ENCODE results near the gene KIRREL3.

KIRREL3 gene

GRCh38 chr11:126522606-126523005, 478.0 kb downstream of the KIRREL3 start:
- no peak for DNase-seq

DNA sequence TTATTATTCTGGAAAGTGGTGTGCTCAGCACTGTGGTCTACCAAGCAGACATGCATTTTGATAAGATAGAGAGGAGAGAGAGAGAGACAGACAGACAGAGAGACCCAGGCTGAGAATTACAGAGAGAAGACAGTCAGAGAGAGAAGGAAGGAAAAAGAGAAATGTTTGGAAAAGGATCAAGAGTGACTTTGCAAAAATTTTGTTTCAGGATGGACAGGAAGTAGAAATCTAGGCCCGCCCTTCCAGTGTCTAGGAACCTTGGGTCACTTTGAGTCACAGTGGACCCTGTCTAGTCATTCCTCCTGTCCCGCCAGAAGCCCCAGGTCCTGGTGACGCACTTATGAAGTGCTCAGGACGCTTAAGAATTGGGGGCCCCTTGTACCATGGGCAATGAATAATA, 478.4 kb downstream of the KIRREL3 start:
- no peak for DNase-seq

DNA sequence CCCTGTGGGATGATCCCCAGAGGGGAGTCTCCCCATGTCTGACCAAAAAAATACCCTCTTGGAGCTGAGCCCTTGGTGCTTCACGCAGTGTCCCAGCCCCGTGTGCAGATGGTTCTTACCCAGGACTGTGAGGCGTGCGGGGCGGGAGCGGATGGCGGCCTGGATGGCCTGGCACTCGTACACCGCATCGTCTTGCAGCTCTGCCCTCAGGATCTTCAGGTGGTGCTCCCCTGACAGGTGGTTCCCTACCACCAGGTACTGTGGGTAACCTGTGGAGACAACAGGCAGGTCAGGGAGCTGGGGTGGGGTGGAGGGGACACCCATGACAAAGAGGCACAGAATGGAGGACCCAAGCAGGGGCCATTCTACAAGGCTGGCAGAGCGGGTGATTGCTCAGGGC, 479.4 kb downstream of the KIRREL3 start:
- DNase-seq, result no peak

- no peak for DNase-seq
These were observed 480.5 kb downstream of the KIRREL3 start for GRCh38 chr11:126519764-126520734.

DNA sequence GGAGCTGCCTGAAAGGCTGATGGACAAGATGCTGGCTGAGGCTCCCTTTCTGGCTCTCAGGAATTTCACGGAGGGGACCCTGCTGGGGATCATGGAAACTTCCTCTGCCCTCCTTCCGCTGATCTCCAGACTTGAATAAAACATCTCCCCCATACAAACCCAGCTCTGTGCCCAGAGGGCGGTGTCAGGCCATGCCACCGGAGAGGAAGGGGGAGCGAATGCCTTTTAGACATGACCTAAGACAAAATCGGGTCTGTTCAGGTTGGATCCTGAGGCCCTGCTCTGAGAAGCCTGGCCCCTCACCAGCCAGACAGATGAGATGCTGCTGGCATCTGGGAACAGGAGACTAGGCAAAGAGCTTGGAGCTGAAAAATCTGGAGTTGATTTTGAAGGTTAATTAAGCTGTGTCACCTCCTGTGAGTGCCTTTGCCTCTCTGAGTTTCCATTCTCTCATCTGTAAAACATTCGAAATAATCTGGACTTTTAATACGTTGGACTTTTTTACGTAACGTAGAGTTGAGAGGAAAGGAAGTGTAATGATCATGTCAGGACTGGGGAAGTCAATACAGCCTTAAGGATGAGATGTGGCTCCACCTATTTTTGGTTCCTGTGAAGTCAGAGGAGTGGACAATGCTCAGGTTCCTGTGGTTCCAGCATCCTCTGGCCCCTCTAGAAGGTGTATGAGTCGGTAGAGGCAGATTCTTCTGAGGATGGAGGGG, 481.4 kb downstream of the KIRREL3 start:
- DNase-seq, result no peak

- DNase-seq, result no peak
These were observed 482.2 kb downstream of the KIRREL3 start for GRCh38 chr11:126518071-126518971.

GRCh38 chr11:126515501-126515900, 485.1 kb downstream of the KIRREL3 start:
- DNase-seq, result no peak

- no peak for DNase-seq
These were observed 486.4 kb downstream of the KIRREL3 start for GRCh38 chr11:126514061-126514693.

GRCh38 chr11:126512741-126513715, 487.5 kb downstream of the KIRREL3 start:
- DNase-seq, result no peak

DNA sequence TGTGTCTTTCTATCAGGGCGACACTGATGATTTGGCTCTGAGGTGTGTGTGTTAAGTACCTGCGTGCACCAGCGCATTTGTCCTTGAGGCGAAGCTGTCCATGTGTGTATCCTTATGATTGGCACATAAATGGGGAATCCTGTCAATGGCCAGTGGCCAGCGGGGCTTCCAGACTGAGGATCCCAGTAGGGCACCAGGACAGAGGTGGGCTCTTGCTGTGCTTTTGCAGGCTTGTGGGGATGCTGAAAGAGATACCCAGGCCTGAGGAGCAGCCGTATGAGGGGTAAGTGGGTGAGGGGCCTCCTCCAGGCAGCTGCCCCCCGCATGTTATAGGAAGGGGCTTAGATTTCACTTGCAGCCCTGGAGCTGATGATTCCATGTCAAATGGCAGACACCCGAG, 488.3 kb downstream of the KIRREL3 start:
- DNase-seq, result no peak

- no peak for DNase-seq
These were observed 489.0 kb downstream of the KIRREL3 start for GRCh38 chr11:126511475-126512115.

DNA sequence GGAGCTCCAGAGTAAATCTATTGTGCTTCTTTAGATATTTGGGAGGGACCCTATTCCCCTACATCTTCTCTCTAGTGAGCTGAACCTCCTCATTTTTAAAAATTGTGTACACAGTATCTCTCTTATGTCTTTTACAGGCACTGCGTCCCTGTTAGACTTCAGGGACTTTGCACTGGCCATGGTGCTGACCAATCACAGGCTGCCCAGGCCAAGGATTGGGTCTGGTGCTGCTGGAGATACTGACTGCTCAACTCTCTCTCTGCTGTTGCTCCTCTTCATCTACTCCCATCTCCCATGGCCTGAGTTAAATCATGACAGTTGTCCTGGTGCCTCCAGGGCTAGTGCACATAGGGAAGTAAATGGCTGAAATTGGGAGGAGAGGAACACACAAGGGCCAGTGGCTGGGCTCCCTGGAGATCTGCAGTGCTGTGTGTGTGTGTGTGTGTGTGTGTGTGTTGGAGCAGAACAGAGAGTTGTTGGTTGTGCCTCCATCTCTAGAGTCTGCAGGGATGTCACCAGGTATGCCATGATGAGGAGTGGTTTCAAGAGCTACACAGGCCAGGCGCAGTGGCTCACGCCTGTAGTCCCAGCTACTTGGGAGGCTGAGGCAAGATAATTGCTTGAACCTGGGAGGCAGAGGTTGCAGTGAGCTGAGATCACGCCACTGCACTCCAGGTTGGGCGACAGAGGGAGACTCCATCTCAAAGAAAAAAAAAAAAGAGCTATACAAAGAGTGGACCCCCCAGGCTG, 489.8 kb downstream of the KIRREL3 start:
- DNase-seq, result no peak

DNA sequence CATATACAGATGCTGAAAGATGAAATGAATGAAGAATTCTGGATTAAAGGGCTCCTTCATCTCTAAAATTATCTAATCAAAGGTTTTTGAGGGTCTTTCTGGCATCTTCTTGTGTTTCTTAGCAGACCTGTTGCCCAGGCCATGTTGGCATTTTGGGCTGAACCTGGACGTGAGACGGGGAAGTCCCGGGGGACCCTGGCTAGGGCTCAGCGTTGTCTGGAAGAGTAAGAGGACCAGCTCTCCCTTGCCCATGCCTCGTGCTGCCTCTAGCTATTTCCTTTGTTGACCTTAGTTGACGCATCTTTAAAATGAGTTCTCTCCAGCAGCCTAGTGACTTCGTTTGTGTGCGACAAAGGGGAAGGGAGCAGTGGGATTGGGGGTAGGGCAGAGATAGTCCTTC, 492.9 kb downstream of the KIRREL3 start:
- no peak for DNase-seq

- DNase-seq, result no peak
These were observed 493.8 kb downstream of the KIRREL3 start for GRCh38 chr11:126506789-126507188.

GRCh38 chr11:126502982-126503381, 497.6 kb downstream of the KIRREL3 start:
- no peak for DNase-seq

GRCh38 chr11:126502159-126502558, 498.4 kb downstream of the KIRREL3 start:
- DNase-seq, result no peak

- DNase-seq, result no peak
These were observed 498.9 kb downstream of the KIRREL3 start for GRCh38 chr11:126501641-126502040.

- DNase-seq, result no peak
These were observed 499.6 kb downstream of the KIRREL3 start for GRCh38 chr11:126500981-126501380.

GRCh38 chr11:126499131-126499752, 501.3 kb downstream of the KIRREL3 start:
- DNase-seq, result no peak

Data from effector CD4-positive, alpha-beta T cell (primary cell).